ENCODE measurements around the gene EHHADH.

GRCh38 chr3:185250247-185250646 is 3.6 kb downstream of the EHHADH start:
- TF ChIP-seq CTCF (IDR thresholded peaks at IDR 0.05; ENCODE audit: low read length) (no peak), EZH2 (IDR thresholded peaks at IDR 0.05; ENCODE audit: borderline replicate concordance, low read length) (no peak)

All from OCI-LY1 (cell line).